ENCODE data around the gene DND1. TPM values are rescaled to one million over a fixed set of nuclear protein-coding genes. Genes with fewer than 3 reads are reported as not detected.
"Not testable (repeated sequence)": the region's sequence is repeated elsewhere in the genome, so short reads cannot be mapped to it uniquely, and the experiment has no call there.

DND1 gene
- polyA plus RNA-seq, 2 of the 4 experiments (the other 2 are of a cell fraction), result 0.63 to 1.0 TPM

DNA sequence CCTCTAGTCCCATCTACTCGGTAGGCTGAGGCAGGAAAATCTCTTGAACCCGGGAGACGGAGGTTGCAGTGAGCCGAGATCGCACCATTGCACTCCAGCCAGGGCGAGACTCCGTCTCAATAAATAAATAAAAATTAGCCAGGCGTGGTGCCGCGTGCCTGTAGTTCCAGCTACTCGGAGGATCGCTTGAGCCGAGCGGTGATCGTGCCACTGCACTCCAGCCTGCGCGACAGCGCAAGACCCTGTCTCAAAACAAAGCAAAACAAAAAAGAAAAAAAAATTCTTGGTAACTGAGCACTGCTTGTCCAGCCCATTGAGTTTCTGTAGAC lies 9.4 kb downstream of the DND1 start:
- no peak for FAIRE-seq
- CTCF ChIA-PET, result interaction anchor here (1.0 to 1.4 kb wide), 2 partner anchors 9 to 16 kb away, joined by 3 read pairs; partner anchors contain the start of genes IK and NDUFA2
- no peak for DNase-seq (ENCODE audit: low read depth in 1 of 2, low spot score in 1 of 2)
- H3K4me2 ChIP-seq, result peak overlapping the region; percentile 99
- POLR2A ChIA-PET, result interaction anchor here (1.0 to 2.5 kb wide), 4 partner anchors 17 to 1305 kb away, joined by 3 to 20 read pairs (median 8); partner anchors contain the start of genes HARS1, HARS2, IK and NDUFA2
- ATAC-seq, result no peak
- peak overlapping the region; percentile 83 for H3K4me3 ChIP-seq
- WGBS (ENCODE audit: missing lambda C conversion rate), result 43% methylated on average over 18 of the region's 18 CpGs
- H3K27ac ChIP-seq, result peak overlapping the region; percentile 84 to 94
- H3K9me3 ChIP-seq, result no peaks in the 10 kb centered on the region
- TF ChIP-seq RARB (CRISPR knock-in tag; IDR thresholded peaks at IDR 0.05), result no peak
- no peak for TF ChIP-seq CHD2 (IDR thresholded peaks at IDR 0.05; ENCODE audit: low read length, partially characterized antibody)
- TF ChIP-seq NFE2L2 (conservative IDR thresholded peaks at IDR 0.05; ENCODE audit: low read length), result no peak
- TF ChIP-seq FOSL2 (IDR thresholded peaks at IDR 0.05), result no peak
- no peak for TF ChIP-seq FOSL2 (CRISPR knock-in tag; IDR thresholded peaks at IDR 0.05)
- TF ChIP-seq PHF8 (IDR thresholded peaks at IDR 0.05; ENCODE audit: borderline replicate concordance, low read depth), result no peak
- TF ChIP-seq POLR2A (IDR thresholded peaks at IDR 0.05; ENCODE audit: low read length), result no peak
- no peak for TF ChIP-seq FOSB (CRISPR knock-in tag; IDR thresholded peaks at IDR 0.05)
- no peak for TF ChIP-seq NR3C1 (IDR thresholded peaks at IDR 0.05)
- TF ChIP-seq, protein P1, sequence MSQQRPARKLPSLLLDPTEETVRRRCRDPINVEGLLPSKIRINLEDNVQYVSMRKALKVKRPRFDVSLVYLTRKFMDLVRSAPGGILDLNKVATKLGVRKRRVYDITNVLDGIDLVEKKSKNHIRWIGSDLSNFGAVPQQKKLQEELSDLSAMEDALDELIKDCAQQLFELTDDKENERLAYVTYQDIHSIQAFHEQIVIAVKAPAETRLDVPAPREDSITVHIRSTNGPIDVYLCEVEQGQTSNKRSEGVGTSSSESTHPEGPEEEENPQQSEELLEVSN (IDR thresholded peaks at IDR 0.05; ENCODE audit: borderline replicate concordance, low read depth), result no peak
- no peak for TF ChIP-seq NPAS2 (CRISPR knock-in tag; IDR thresholded peaks at IDR 0.05; ENCODE audit: borderline replicate concordance)
- TF ChIP-seq CEBPB (IDR thresholded peaks at IDR 0.05), result no peak
- no peak for TF ChIP-seq EP300 (IDR thresholded peaks at IDR 0.05)
- no peak for TF ChIP-seq RNF2 (IDR thresholded peaks at IDR 0.05; ENCODE audit: borderline replicate concordance, low read depth)
- TF ChIP-seq BHLHE40 (IDR thresholded peaks at IDR 0.05; ENCODE audit: low read depth, low read length), result no peak
- TF ChIP-seq, protein P2, sequence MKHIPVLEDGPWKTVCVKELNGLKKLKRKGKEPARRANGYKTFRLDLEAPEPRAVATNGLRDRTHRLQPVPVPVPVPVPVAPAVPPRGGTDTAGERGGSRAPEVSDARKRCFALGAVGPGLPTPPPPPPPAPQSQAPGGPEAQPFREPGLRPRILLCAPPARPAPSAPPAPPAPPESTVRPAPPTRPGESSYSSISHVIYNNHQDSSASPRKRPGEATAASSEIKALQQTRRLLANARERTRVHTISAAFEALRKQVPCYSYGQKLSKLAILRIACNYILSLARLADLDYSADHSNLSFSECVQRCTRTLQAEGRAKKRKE (CRISPR knock-in tag; IDR thresholded peaks at IDR 0.05; ENCODE audit: low read depth), result no peak
- TF ChIP-seq, protein P3, sequence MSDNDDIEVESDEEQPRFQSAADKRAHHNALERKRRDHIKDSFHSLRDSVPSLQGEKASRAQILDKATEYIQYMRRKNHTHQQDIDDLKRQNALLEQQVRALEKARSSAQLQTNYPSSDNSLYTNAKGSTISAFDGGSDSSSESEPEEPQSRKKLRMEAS (IDR thresholded peaks at IDR 0.05), result no peak
- TF ChIP-seq JUN (IDR thresholded peaks at IDR 0.05), result no peak
- TF ChIP-seq, protein P4, sequence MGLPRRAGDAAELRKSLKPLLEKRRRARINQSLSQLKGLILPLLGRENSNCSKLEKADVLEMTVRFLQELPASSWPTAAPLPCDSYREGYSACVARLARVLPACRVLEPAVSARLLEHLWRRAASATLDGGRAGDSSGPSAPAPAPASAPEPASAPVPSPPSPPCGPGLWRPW (IDR thresholded peaks at IDR 0.05), result no peak
- peaks cover 18% of the 10 kb centered on the region; the same call in 1 of the 3 replicates for H3K4me1 ChIP-seq

DNA sequence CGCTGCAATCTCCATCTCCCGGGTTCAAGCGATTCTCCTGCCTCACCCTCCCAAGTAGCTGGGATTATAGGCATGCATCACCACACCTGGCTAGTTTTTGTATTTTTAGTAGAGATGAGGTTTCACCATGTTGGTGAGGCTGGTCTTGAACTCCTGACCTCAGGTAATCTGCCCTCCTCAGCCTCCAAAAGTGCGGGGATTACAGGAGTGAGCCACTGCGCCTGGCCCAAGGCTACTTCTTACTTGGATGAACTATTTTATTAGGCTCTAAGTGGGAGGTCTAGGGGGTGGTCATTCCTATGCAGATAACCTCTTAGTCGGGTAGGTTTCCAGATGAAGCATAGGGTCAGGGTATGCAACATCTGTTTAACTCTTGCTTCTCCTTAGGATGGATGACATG lies 13.0 kb downstream of the DND1 start:
- H3K27ac ChIP-seq; H3K9me3 ChIP-seq; H3K4me3 ChIP-seq; DNase-seq (ENCODE audit: low read depth in 1 of 2, low spot score in 1 of 2); H3K4me1 ChIP-seq; FAIRE-seq; POLR2A ChIA-PET; ATAC-seq; H3K4me2 ChIP-seq: not testable (repeated sequence)
- CTCF ChIA-PET, result interaction anchor here (0.7 kb wide), 1 partner anchor 1409 kb away, joined by 4 read pairs; no protein-coding TSS in a partner anchor
- WGBS (ENCODE audit: missing lambda C conversion rate), result 87% methylated on average over 6 of the region's 6 CpGs

DNA sequence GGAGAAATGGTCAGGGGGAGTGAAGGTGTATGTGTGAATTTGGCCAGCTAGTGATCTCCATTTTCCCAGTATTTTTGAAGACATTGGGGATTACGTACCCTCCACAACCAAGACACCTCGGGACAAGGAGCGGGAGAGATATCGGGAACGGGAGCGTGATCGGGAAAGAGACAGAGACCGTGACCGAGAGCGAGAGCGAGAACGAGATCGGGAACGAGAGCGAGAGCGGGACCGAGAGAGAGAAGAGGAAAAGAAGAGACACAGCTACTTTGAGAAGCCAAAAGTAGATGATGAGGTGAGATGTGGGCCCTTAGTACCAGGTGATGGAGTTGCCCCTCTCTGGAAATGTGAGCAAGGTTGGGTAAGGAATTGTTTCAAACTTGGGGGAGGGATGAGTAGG lies 14.5 kb downstream of the DND1 start:
- H3K4me2 ChIP-seq, result no peak overlapping the region
- no peaks in the 10 kb centered on the region for H3K9me3 ChIP-seq
- FAIRE-seq, result no peak
- H3K4me3 ChIP-seq, result no peak overlapping the region
- H3K27ac ChIP-seq, result no peak overlapping the region
- ATAC-seq, result no peak
- ChIA-PET CTCF (interaction anchor here (0.6 to 1.0 kb wide), 3 partner anchors 11 to 111 kb away, joined by 3 read pairs; partner anchors contain the start of genes EIF4EBP3, HARS1, IK and NDUFA2), POLR2A (no interaction called here)
- no peak for DNase-seq (ENCODE audit: low read depth in 1 of 2, low spot score in 1 of 2)
- WGBS (ENCODE audit: missing lambda C conversion rate), result 97% methylated on average over 17 of the region's 17 CpGs
- TF ChIP-seq POLR2AphosphoS2 (conservative IDR thresholded peaks at IDR 0.05; ENCODE audit: low read length) (no peak), PHF8 (IDR thresholded peaks at IDR 0.05; ENCODE audit: borderline replicate concordance, low read depth) (no peak), RARB (CRISPR knock-in tag; IDR thresholded peaks at IDR 0.05) (no peak), BHLHE40 (IDR thresholded peaks at IDR 0.05; ENCODE audit: low read depth, low read length) (no peak), FOXS1 (CRISPR knock-in tag; IDR thresholded peaks at IDR 0.05) (no peak), HOXA7 (CRISPR knock-in tag; IDR thresholded peaks at IDR 0.05) (no peak), MAZ (IDR thresholded peaks at IDR 0.05; ENCODE audit: borderline replicate concordance, low read depth, low read length) (no peak), MYC (IDR thresholded peaks at IDR 0.05; ENCODE audit: borderline replicate concordance, low read length) (no peak), ZSCAN20 (CRISPR knock-in tag; IDR thresholded peaks at IDR 0.05) (no peak), JUNB (IDR thresholded peaks at IDR 0.05) (no peak), ZC3H11A (IDR thresholded peaks at IDR 0.05) (no peak), FOSL2 (IDR thresholded peaks at IDR 0.05) (no peak), FOSL2 (CRISPR knock-in tag; IDR thresholded peaks at IDR 0.05) (no peak), CEBPB (IDR thresholded peaks at IDR 0.05) (no peak), KDM5A (IDR thresholded peaks at IDR 0.05) (no peak), NFE2L2 (conservative IDR thresholded peaks at IDR 0.05; ENCODE audit: low read length) (no peak)
- TF ChIP-seq, protein P5, sequence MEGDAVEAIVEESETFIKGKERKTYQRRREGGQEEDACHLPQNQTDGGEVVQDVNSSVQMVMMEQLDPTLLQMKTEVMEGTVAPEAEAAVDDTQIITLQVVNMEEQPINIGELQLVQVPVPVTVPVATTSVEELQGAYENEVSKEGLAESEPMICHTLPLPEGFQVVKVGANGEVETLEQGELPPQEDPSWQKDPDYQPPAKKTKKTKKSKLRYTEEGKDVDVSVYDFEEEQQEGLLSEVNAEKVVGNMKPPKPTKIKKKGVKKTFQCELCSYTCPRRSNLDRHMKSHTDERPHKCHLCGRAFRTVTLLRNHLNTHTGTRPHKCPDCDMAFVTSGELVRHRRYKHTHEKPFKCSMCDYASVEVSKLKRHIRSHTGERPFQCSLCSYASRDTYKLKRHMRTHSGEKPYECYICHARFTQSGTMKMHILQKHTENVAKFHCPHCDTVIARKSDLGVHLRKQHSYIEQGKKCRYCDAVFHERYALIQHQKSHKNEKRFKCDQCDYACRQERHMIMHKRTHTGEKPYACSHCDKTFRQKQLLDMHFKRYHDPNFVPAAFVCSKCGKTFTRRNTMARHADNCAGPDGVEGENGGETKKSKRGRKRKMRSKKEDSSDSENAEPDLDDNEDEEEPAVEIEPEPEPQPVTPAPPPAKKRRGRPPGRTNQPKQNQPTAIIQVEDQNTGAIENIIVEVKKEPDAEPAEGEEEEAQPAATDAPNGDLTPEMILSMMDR (IDR thresholded peaks at IDR 0.05), result no peak
- TF ChIP-seq, protein P4 (IDR thresholded peaks at IDR 0.05), result no peak
- TF ChIP-seq, protein P2 (CRISPR knock-in tag; IDR thresholded peaks at IDR 0.05; ENCODE audit: low read depth), result no peak
- 0 out of 3 replicates have a peak, but pooled peaks cover under 1% of the 10 kb centered on the region for H3K4me1 ChIP-seq

Data from A549 (cell line).